ENCODE measurements around the gene ATRAID.
A peak's percentile ranks its signal among the peaks of the same experiment; 100 is the strongest.

Gene ATRAID

DNA sequence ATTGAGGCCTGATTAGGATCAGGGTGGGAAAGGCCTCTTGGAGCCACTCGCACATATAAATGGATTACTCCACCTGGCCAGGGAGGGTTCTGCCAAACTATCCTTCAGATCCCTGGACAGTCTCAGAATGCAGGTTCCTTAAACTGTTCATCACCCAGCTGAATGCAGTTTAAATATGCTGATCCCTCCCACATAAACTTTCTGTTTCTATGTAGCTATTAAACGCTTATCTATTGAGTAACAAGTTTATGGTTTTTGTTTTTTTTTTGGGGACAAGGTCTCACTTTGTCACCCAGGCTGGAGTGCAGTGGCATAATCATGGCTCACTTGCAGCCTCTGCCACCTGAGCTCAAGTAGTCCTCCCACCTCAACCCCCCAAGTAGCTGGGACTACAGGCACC, 7.2 kb downstream of the ATRAID start:
- no peak for DNase-seq (ENCODE audit: low spot score)

DNA sequence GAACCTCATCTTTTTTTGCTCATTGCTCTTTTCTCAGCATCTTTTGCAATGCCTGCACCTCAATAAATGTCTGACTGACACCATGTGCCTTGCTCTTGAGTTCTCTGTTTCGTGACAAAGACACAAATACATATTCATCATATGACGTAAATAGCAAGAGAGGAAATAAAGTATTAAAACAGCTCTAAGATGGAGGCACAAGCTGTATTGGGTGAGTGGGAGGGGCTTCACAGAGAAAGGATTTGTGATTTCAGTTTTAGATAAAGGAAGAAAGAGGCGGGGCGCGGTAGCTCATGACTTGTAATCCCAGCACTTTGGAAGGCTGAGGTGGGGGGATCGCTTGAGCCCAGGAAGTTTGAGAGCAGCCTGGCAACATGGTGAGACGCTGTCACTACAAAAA, 8.2 kb downstream of the ATRAID start:
- no peak for DNase-seq (ENCODE audit: low spot score)

DNA sequence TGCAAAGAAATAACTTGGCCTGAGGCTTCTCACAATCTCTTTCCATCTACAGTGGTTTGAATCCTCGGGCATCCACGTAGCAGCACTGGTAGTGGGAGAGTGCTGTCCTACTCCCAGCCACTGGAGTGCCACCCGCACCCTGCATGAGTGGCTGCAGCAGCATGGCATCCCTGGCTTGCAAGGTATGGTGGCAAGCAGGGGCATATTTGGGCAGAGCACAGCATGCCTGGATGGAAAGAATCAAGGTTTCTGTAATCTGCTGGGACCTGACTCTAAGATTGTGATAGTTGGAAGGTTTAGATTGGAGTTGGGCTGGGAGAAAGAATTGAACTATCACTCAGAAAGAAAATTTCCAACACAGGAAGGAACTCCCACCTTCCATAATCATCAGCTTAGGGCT, 9.3 kb downstream of the ATRAID start:
- no peak for DNase-seq (ENCODE audit: low spot score)

DNA sequence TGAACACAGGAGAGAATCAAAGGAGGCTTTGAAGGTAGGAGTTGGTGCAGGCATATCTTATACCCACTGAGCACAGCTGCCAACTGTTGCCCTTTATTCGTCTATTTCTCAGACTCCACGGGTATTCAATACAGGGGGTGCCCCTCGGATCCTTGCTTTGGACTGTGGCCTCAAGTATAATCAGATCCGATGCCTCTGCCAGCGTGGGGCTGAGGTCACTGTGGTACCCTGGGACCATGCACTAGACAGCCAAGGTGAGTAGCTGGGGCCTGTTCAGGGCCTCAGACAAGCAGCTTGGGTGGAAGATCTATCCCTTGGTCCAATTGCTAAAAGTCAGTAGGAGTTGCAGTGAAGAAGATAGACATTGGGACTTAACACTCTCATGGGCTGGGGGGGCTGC, 10.6 kb downstream of the ATRAID start:
- DNase-seq (ENCODE audit: low spot score), result no peak

DNA sequence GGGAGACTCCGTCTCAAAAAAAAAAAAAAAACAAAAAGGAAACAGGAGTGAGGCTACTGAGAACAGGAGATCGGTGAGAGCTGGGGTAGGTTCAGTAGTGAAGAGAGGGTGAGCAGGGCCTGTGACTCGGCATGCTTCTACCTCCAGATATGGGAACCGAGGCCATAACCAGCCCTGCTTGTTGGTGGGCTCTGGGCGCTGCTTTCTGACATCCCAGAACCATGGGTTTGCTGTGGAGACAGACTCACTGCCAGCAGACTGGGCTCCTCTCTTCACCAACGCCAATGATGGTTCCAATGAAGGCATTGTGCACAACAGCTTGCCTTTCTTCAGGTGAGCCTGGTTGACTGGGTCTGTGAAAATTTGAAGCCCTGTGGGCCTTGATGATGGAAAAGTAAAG, 11.6 kb downstream of the ATRAID start:
- DNase-seq (ENCODE audit: low spot score), result no peak

DNA sequence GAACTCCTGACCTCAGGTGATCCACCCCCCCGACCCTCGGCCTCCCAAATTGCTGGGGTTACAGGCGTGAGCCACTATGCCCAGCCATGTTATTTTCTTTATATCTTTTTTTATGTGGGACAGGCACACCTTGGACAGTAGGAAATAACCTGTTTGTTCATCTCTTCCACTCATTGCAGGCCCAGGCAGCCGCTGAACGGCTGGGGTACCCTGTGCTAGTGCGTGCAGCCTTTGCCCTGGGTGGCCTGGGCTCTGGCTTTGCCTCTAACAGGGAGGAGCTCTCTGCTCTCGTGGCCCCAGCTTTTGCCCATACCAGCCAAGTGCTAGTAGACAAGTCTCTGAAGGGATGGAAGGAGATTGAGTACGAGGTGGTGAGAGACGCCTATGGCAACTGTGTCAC, 13.7 kb downstream of the ATRAID start:
- no peak for DNase-seq (ENCODE audit: low spot score)

DNA sequence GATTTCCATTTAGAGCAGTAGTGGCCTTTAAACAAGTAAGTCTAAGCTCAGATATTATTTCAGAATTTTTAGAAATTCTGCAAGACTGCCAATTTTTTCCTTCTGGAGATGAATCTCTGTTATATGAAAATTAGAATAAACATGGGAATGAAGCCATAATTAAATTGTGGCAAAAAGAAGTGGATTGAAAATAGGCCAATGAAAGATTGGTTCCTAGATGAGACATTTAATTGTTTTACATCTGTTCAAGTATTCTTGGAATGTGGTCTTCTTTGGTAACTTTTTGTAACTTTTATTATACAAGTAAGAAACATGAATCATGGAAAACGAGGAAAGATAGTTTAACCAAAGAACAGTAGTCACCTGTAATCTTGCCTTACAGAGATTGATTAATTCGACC, 15.7 kb downstream of the ATRAID start:
- no peak for DNase-seq (ENCODE audit: low spot score)

DNA sequence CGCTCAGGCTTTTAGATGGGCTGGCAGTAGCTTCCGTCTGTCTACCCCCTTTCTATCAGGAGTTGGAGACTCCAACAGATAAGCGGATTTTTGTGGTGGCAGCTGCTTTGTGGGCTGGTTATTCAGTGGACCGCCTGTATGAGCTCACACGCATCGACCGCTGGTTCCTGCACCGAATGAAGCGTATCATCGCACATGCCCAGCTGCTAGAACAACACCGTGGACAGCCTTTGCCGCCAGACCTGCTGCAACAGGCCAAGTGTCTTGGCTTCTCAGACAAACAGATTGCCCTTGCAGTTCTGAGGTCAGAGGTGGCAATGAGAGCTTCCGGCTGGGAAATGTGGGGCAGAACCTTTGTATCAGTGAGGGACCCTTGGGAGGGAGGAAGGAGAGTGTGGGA, 20.1 kb downstream of the ATRAID start:
- no peak for DNase-seq (ENCODE audit: low spot score)

DNA sequence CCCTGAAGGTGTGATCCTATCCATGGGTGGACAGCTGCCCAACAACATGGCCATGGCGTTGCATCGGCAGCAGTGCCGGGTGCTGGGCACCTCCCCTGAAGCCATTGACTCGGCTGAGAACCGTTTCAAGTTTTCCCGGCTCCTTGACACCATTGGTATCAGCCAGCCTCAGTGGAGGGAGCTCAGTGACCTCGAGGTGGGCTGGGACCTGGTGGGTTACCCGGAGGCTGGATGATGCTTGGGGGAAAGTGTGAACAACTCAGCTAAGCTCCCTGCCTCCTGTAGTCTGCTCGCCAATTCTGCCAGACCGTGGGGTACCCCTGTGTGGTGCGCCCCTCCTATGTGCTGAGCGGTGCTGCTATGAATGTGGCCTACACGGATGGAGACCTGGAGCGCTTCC, 21.5 kb downstream of the ATRAID start:
- no peak for DNase-seq (ENCODE audit: low spot score)

DNA sequence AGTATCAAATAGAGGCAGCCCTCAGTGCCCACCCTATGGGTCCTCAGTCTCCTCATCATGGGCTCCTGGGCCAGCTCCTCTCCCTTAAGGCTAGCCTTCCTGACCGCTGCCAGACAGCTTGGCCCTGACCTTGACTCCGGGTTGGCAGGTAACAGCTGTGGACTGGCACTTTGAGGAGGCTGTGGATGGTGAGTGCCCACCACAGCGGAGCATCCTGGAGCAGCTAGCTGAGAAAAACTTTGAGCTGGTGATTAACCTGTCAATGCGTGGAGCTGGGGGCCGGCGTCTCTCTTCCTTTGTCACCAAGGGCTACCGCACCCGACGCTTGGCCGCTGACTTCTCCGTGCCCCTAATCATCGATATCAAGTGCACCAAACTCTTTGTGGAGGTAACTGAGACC, 24.3 kb downstream of the ATRAID start:
- DNase-seq (ENCODE audit: low spot score), result no peak

DNA sequence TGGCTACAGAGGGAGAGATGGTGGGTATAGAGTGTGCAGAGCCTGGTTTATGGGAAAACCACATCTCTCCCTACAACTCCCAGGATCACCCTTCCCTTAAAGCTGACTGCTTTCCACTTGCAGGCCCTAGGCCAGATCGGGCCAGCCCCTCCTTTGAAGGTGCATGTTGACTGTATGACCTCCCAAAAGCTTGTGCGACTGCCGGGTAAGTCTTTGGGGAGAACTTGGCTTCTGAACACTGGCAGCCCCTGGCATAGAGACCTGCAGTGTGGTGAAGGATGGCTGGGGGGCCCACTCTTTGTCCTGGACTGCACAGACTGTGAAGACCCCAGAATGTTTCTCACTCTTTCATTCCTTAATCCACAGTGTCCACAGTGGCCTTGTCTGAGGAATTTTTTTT, 24.8 kb downstream of the ATRAID start:
- DNase-seq (ENCODE audit: low spot score), result no peak

DNA sequence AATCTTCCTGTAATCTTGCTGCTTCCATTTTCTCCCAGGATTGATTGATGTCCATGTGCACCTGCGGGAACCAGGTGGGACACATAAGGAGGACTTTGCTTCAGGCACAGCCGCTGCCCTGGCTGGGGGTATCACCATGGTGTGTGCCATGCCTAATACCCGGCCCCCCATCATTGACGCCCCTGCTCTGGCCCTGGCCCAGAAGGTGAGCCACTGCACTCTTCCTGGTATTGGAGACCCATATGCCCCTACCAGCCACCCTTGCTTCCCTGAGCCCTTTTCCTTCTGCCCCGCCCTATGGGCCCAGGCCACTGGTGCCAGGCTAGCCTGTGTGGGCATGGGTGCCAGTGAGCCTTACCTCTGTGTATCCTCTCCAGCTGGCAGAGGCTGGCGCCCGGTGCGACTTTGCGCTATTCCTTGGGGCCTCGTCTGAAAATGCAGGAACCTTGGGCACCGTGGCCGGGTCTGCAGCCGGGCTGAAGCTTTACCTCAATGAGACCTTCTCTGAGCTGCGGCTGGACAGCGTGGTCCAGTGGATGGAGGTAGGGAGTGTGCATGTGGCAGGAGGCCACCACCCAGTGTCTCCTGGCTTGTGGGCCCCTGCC, 25.6 kb downstream of the ATRAID start:
- DNase-seq (ENCODE audit: low spot score), result no peak

DNA sequence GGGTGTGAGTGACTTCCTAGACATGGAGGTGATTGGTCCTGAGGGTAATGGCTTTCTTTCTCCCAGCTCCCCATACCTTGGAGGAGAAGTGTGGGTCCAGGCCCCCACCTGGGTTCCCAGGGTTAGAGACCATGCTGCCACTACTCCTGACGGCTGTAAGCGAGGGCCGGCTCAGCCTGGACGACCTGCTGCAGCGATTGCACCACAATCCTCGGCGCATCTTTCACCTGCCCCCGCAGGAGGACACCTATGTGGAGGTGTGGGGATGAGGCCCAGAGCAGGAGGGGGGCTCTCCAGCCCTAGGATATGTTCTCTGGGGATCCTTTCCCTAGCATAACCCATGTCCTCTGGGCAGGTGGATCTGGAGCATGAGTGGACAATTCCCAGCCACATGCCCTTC, 27.1 kb downstream of the ATRAID start:
- no peak for DNase-seq (ENCODE audit: low spot score)

DNA sequence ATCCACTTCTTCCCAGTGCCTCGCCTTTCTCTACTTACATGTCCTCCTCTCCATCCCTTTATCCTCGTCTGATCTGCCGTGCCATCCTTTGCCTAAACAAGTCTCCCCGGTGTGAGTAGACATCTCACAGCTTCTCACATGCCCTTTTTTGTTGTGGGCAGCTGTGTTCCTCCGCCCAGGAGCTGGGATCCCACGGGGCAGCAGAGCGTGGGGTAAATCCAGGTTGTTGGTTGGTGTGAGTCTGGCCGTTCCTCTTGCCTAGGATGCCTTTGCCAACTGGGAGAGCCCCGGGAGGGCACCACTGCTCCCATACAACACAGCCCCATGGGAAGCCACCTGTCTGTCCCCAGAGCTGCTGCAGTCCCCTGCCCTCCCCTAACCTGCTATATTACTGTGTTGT, 28.6 kb downstream of the ATRAID start:
- no peak for DNase-seq (ENCODE audit: low spot score)

DNA sequence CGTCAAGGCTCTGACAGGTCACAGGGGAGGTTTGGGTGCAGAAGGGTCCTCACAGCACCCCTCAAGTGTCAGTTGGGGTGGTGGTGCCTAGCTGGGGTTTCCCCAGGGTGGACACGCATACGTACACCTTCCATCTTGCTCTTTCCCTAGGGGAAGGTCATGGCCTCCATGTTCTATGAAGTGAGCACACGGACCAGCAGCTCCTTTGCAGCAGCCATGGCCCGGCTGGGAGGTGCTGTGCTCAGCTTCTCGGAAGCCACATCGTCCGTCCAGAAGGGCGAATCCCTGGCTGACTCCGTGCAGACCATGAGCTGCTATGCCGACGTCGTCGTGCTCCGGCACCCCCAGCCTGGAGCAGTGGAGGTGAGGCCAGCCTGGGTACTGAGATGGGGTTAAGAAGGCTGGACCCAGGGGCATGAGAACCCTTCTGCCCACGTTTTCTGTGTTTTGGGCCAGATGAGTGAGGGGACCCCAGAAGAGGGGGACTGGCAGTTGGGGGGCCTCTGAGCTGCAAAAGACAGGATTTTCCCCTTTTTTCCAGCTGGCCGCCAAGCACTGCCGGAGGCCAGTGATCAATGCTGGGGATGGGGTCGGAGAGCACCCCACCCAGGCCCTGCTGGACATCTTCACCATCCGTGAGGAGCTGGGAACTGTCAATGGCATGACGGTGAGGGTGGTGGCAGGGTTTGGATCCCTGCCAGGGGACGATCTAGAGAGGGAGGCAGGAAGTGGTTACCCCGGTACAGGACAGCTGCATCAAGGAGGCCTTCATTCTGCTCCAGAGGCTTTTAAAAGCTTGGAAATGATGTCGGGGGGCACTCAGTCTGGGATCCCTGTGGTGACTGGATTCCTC, 30.1 kb downstream of the ATRAID start:
- no peak for DNase-seq (ENCODE audit: low spot score)

DNA sequence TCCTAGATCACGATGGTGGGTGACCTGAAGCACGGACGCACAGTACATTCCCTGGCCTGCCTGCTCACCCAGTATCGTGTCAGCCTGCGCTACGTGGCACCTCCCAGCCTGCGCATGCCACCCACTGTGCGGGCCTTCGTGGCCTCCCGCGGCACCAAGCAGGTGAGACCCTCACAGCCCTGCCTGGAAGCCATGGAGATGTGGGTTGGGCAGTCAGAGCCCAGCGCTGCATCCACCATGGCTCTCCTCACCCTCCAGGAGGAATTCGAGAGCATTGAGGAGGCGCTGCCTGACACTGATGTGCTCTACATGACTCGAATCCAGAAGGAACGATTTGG, 30.7 kb downstream of the ATRAID start:
- DNase-seq (ENCODE audit: low spot score), result no peak

DNA sequence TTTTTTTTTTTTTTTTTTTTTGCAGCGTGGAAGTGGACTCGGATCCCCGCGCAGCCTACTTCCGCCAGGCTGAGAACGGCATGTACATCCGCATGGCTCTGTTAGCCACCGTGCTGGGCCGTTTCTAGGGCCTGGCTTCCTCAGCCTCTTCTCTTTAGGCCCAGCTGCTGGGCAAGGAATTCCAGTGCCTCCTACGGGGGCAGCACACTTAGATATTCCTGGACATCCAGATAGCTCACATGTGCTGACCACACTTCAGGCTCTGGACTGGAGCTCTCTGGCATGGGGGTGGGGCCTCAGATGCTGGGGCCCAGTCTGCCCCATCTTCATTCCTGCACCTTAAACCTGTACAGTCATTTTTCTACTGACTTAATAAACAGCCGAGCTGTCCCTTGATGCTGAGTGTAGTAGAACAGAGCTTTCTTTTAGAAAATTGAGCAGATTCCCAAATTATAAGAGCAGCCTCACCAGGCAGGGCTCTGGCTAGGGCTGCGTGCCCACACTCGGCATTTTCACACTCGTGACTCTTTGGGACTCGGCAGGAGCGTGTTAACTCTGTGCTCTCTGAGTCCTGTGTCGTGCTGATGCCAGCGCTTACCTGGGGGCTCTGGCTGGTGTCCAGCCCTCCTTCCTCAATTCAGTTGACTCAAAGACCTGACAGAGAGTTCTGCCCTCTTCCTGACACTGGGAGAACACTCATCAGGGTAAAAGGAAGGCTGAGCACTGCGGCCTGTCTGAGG, 31.7 kb downstream of the ATRAID start:
- no peak for DNase-seq (ENCODE audit: low spot score)

DNA sequence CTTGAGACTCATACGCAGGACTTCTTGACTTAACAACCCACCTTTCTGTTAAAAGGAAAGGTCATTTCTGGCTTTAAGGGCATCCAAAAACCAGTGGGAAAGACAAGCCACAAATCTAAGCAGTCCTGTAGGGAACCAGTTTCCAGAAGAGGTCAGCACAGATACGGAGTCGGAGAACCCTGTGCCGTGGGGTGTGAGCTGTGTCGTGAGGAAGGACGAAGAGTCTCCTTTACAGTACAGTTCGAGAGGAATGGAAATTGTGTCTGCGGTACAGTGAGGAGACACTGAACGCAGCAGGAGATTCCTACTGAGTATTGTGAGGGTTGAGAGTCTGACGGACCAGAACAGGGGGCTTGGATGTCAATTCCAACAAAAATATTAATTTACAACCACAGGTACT, 33.3 kb downstream of the ATRAID start:
- DNase-seq (ENCODE audit: low spot score), result no peak

DNA sequence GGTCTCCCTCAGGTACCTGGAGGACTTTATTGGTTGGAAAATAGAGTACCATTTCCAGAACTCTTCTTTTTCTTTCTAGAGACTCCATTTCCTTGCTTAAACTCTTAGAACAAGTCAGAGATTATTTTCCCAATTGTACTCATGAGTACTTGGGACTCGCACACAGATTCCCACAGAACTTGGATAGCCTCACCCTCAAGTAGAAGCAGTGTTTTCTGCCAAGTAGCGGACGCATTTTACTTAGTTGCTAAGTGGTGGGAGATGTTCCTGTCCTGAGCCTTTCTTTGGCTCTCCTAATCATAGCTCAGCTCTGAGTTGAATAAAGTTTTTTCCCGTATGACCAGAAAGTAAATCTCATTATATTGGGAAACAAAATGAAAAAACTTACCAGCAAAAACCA, 33.8 kb downstream of the ATRAID start:
- DNase-seq (ENCODE audit: low spot score), result no peak

DNA sequence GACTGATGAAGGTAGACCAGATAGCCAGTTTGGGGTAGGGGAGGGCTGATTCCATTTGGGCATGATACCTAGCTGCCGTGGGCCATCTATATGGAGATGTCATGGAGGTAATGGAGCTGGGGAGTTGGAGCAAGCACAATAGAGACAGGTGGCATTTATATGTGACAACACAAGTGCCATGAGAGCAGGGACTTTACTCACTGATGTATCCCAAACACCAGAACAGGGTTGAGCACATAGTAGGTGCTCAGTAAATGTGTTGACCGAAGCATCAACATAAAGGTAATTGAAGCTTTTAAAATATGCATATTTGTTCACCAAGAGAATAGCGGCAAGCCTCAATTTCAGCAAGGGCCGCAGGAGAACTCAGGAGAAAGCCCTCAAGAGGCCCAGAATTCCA, 36.1 kb downstream of the ATRAID start:
- no peak for DNase-seq (ENCODE audit: low spot score)

DNA sequence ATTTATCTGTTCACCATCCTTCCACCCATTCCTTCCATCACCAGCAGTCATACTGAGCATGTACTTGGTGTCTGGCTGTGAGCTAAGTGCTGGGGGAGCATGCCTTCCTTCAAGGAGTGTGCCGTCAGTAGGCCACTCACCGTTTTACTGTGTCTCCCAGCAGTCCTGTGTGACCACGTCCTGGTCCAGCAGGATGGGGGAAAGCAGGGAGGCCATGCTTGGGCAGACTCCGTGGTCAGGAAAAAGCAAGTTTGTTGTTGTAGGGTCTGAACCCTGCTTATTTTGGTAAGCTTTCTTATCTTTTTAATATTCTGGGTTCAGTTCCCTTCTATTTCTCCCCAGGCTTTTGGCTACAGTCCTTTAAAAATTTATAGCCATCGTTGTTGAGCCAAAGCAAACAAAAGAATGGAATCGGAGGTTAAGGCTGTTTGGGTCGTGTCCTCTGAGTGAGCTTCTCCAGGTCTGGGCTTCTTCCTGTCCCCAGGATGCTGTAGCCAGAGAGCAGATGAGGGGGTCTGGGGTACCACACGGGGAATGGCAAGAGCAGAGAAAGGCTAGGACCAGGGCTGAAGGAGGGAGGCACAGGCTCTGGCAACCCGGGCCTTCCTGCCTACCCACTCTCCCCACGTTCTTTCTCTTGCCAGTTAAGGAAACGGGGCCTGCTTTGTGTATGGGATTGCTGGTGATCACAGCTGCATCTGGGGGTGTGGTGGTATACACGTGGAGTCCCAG, 37.5 kb downstream of the ATRAID start:
- DNase-seq (ENCODE audit: low spot score), result no peak

DNA sequence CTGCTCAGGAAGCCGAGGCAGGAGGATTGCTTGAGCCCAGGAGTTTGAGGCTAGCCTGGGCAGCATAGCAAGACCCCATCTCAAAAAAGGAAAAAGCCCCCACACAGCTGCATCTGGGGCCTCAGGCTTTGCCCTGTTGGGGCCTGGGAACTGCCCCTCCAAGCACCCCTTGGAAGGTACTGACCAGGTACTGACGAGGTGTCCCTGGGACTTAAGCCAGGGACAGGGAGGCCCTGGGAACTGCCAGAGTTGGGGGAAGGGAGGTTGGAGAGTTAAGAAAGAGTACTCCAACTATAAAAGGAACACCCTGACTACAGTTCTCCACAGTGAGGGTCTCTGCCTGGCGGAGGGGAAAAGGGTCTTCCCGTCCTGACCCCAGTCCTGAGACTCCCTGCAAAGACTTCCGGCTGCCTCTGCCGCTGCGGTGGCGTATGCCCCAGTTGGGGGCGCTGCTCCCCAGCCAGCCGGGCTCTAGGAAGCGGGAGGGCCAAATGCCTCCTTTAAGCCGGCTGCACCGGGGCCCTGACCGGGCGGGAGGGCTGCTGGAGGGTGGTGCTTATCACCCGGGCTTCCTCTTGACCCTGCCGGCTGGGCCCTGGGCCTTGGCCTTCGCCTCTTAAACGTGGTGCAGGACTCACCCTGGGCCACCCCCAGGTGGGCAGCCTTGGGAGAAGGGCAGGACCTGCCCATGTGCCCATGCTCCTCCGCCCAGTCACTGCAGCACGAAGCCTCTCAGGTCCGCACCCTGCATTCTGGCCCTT, 38.2 kb downstream of the ATRAID start:
- peak; percentile 90 for DNase-seq (ENCODE audit: low spot score)
